HCT116 (cell line): ENCODE data around the gene KMT2B. TPM values are rescaled to one million over a fixed set of nuclear protein-coding genes. Genes with fewer than 3 reads are reported as not detected.

Source experiments
- ATAC-seq: fragments of 200-7000 bp; cut with Tn5 transposase; 2 replicates; pipeline ENCODE4 v1.9.1; 2020; ENCODE audit warnings: mild to moderate bottlenecking, moderate library complexity
- BruUV-seq: library from RNA; stranded (reverse); fragments of 400-500 nt; replicated peaks from 2 replicates; lab custom pipeline; 2021; lab: Mats Ljungman, UMichigan
- CTCF ChIA-PET: fragments of 300-600 bp; sonication (Branson Sonifier 250); formaldehyde crosslinking; loops from one replicate; lab custom pipeline; 2021; ENCODE audit warnings: antibody characterized with exemption; lab: Charles Lee
- POLR2A ChIA-PET: fragments of 300-600, 350-600 bp; sonication (Branson Sonifier 250); formaldehyde crosslinking; loops from one replicate; lab custom pipeline; 2021; ENCODE audit warnings: antibody characterized with exemption; lab: Charles Lee
- RAD21 ChIA-PET, 2 experiments: fragments of 300-600 bp; sonication (Branson Sonifier 250); formaldehyde crosslinking; loops; one replicate each; lab custom pipeline; 2023; ENCODE audit warnings: low total read pairs in 2 of 2; ENCODE audit not compliant: uncharacterized antibody in 2 of 2, unreplicated experiment in 2 of 2, low non-redundant PET in 1 of 2; lab: Charles Lee
- DNase-seq: peaks from one replicate; pipeline ENCODE4 v3.0.0-alpha.2; 2010; ENCODE audit warnings: low read depth, low spot score
- H2AFZ ChIP-seq: fragments of 200-600 bp; shearing (Covaris generic), sonication (generic); 2 replicates; pipeline ENCODE4 v1.6.1; 2017; ENCODE audit warnings: low read depth, mixed run types, mixed read lengths, antibody characterized with exemption, low read length; ENCODE audit not compliant: poor library complexity, severe bottlenecking
- H3K27ac ChIP-seq: 2 replicates; pipeline ENCODE4 v1.5.1; 2012; ENCODE audit warnings: low read depth, low read length
- H3K27me3 ChIP-seq: fragments of 200-600 bp; sonication (generic); 2 replicates; pipeline ENCODE4 v1.6.1; 2016; ENCODE audit warnings: mixed run types, low read length, mixed read lengths; ENCODE audit not compliant: insufficient read depth
- H3K36me3 ChIP-seq, 2 experiments: fragments of 200-500 bp in 1 of 2; fragments of 200-600 bp in 1 of 2; sonication (Bioruptor generic) in 1 of 2; sonication (generic) in 1 of 2; 2 replicates each; pipeline versions ENCODE4 v1.5.1 to v1.6.1; 2014 to 2016; ENCODE audit warnings: low read length in 2 of 2, inconsistent platforms in 1 of 2, mixed read lengths in 1 of 2, mixed run types in 1 of 2; ENCODE audit not compliant: insufficient read depth in 2 of 2, control insufficient read depth in 1 of 2
- H3K4me1 ChIP-seq, 2 experiments: fragments of 200-600 bp in 1 of 2; sonication (generic) in 1 of 2; 2 replicates each; pipeline versions ENCODE4 v1.5.1 to v1.6.1; 2012 to 2017; ENCODE audit warnings: low read length in 2 of 2, inconsistent platforms in 1 of 2, mild to moderate bottlenecking in 1 of 2, mixed read lengths in 1 of 2, mixed run types in 1 of 2, moderate library complexity in 1 of 2; ENCODE audit not compliant: insufficient read depth in 2 of 2, control insufficient read depth in 1 of 2
- H3K4me2 ChIP-seq: fragments of 200-600 bp; sonication (generic); 2 replicates; pipeline ENCODE4 v1.6.1; 2017; ENCODE audit warnings: mixed run types, low read length, mixed read lengths
- H3K4me3 ChIP-seq, 2 experiments: fragments of 200-600 bp in 1 of 2; sonication (generic) in 1 of 2; replicated peaks in 1 of 2; 2 replicates each; pipeline ENCODE4 v1.5.1; 2011 to 2016; ENCODE audit warnings: low read length in 2 of 2, control low read depth in 1 of 2, low read depth in 1 of 2, mild to moderate bottlenecking in 1 of 2, mixed read lengths in 1 of 2, mixed run types in 1 of 2
- H3K79me2 ChIP-seq: fragments of 200-600 bp; sonication (generic); 2 replicates; pipeline ENCODE4 v1.6.1; 2017; ENCODE audit warnings: mild to moderate bottlenecking, mixed run types, low read length, moderate library complexity, mixed read lengths; ENCODE audit not compliant: insufficient read depth
- H3K9ac ChIP-seq: fragments of 200-600 bp; sonication (generic); 2 replicates; pipeline ENCODE4 v1.6.1; 2016; ENCODE audit warnings: low read length, mixed read lengths
- H3K9me2 ChIP-seq: fragments of 200-600 bp; sonication (generic), shearing (Covaris generic); 2 replicates; pipeline ENCODE4 v1.6.1; 2017; ENCODE audit warnings: mixed run types, mild to moderate bottlenecking, moderate library complexity; ENCODE audit not compliant: insufficient read depth
- H3K9me3 ChIP-seq, 2 experiments: fragments of 200-500 bp in 1 of 2; fragments of 200-600 bp in 1 of 2; sonication (Bioruptor generic) in 1 of 2; sonication (generic) in 1 of 2; 2 replicates each; pipeline ENCODE4 v1.6.1; 2014 to 2017; ENCODE audit warnings: low read length in 2 of 2, mixed read lengths in 2 of 2, inconsistent platforms in 1 of 2, low read depth in 1 of 2, mild to moderate bottlenecking in 1 of 2, mixed run types in 1 of 2, moderate library complexity in 1 of 2; ENCODE audit not compliant: control insufficient read depth in 1 of 2, insufficient read depth in 1 of 2
- H4K20me1 ChIP-seq: fragments of 200-600 bp; sonication (generic), shearing (Covaris generic); 2 replicates; pipeline ENCODE4 v1.6.1; 2017; ENCODE audit warnings: mixed run types, mild to moderate bottlenecking, moderate library complexity; ENCODE audit not compliant: insufficient read depth
- CTCF ChIP-seq, 3 experiments: fragments of 200-600 bp in 1 of 3; sonication (generic) in 1 of 3; IDR thresholded peaks in 2 of 3; conservative IDR thresholded peaks in 1 of 3; 2 replicates each; pipeline ENCODE4 v1.5.1; 2012 to 2017; ENCODE audit warnings: low read depth in 2 of 3, low read length in 2 of 3, antibody characterized with exemption in 1 of 3, borderline replicate concordance in 1 of 3, control low read depth in 1 of 3, mild to moderate bottlenecking in 1 of 3, mixed read lengths in 1 of 3, mixed run types in 1 of 3, moderate library complexity in 1 of 3; ENCODE audit not compliant: insufficient read depth in 1 of 3
- EZH2 ChIP-seq: fragments of 200-600 bp; sonication (generic); IDR thresholded peaks from 2 replicates; pipeline ENCODE4 v1.6.1; 2017; ENCODE audit warnings: antibody characterized with exemption, mixed run types
- EZH2phosphoT487 ChIP-seq: fragments of 200-600 bp; IDR thresholded peaks from 2 replicates; pipeline ENCODE4 v1.6.1; 2018; ENCODE audit warnings: antibody characterized with exemption, borderline replicate concordance
- FOSL1 ChIP-seq: IDR thresholded peaks from 2 replicates; pipeline ENCODE4 v1.6.1; 2012; ENCODE audit warnings: low read depth
- POLR2AphosphoS5 ChIP-seq: IDR thresholded peaks from 2 replicates; pipeline ENCODE4 v1.6.1; 2011; ENCODE audit warnings: mild to moderate bottlenecking, low read depth, low read length, moderate library complexity
- SP1 ChIP-seq: IDR thresholded peaks from 2 replicates; pipeline ENCODE4 v1.6.1; 2012; ENCODE audit warnings: low read depth
- SRF ChIP-seq: IDR thresholded peaks from 2 replicates; pipeline ENCODE4 v1.6.1; 2012; ENCODE audit warnings: low read depth
- YY1 ChIP-seq: IDR thresholded peaks from 2 replicates; pipeline ENCODE4 v1.6.1; 2011; ENCODE audit warnings: low read length, low read depth, moderate library complexity, mild to moderate bottlenecking; ENCODE audit not compliant: insufficient replicate concordance; ENCODE audit errors: extremely low read depth
- ZNF274 ChIP-seq: fragments of 200-500 bp; sonication (Bioruptor generic); IDR thresholded peaks from 2 replicates; pipeline ENCODE4 v1.6.1; 2014; ENCODE audit warnings: mild to moderate bottlenecking, low read depth, low read length, inconsistent platforms
- intact Hi-C: fragments of 100-400 bp; cut with micrococcal nuclease; formaldehyde crosslinking; loops from 2 replicates; pipeline ENCODE4 v1.10.0; 2022
- total RNA-seq: library from RNA; stranded (reverse); gene quantifications from one replicate; pipeline ENCODE4 v1.2.1, GENCODE V29; 2021; ENCODE audit not compliant: unreplicated experiment
- TF ChIP-seq, protein P1 (sequence below): IDR thresholded peaks from 2 replicates; pipeline ENCODE4 v1.6.1; 2012
- TF ChIP-seq, protein P2 (sequence below): IDR thresholded peaks from 2 replicates; pipeline ENCODE4 v1.6.1; 2011; ENCODE audit warnings: mild to moderate bottlenecking, low read length, moderate library complexity; ENCODE audit not compliant: insufficient replicate concordance; ENCODE audit errors: extremely low read depth

The KMT2B gene
- total RNA-seq, 1 experiment from 2014 or later = 29.9 TPM

DNA sequence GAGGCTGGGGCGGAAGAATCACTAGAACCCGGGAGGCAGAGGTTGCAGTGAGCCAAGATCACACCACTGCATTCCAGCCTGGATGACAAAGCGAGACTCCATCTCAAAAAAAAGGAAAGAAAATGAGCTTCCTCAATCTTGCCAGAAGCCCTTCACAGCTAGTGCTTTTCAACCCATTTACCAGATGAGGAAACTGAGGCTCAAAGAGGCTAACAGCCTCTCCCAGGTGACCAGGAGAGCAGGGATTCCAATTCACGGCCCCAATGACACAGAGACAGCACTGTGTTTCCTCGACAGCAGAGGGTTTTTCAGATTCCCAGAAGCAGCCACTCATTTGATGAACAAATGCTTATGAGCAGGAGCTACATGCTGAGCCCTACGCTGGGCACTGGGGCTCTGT lies 48.2 kb upstream of the KMT2B start:
- no TSS peak for BruUV-seq
- Histone ChIP-seq H3K4me1 (peaks cover 2 to 17% of the 10 kb centered on the region in 2 experiments; a peak in 2 of 4 replicates), H3K27me3 (peaks cover 5% of the 10 kb centered on the region; the same call in 1 of the 2 replicates), H4K20me1 (no peaks in the 10 kb centered on the region), H3K27ac (no peak overlapping the region), H3K4me2 (no peak overlapping the region), H3K4me3 (no peak overlapping the region), H3K79me2 (no peaks in the 10 kb centered on the region), H3K36me3 (no peaks in the 10 kb centered on the region), H3K9ac (no peak overlapping the region), H3K9me2 (no peaks in the 10 kb centered on the region), H2AFZ (no peak overlapping the region), H3K9me3 (no peaks in the 10 kb centered on the region)
- ChIA-PET POLR2A (no interaction called here), CTCF (no interaction called here), RAD21 (no interaction called here)
- intact Hi-C loops = no loop called here
- DNase-seq (no peak), ATAC-seq (no peak)
- TF ChIP-seq EZH2phosphoT487 (no peak), EZH2 (no peak), ZNF274 (no peak), SRF (no peak), CTCF (IDR thresholded peaks at IDR 0.05 in 2 of 3, conservative IDR thresholded peaks at IDR 0.05 in 1 of 3; ENCODE audit: borderline replicate concordance in 1 of 3, insufficient read depth in 1 of 3, low read depth in 2 of 3, low read length in 2 of 3) (no peak), SP1 (no peak), FOSL1 (no peak), YY1 (no peak), POLR2AphosphoS5 (no peak)
- TF ChIP-seq, protein P1, sequence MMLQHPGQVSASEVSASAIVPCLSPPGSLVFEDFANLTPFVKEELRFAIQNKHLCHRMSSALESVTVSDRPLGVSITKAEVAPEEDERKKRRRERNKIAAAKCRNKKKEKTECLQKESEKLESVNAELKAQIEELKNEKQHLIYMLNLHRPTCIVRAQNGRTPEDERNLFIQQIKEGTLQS = no peak
- TF ChIP-seq, protein P2, sequence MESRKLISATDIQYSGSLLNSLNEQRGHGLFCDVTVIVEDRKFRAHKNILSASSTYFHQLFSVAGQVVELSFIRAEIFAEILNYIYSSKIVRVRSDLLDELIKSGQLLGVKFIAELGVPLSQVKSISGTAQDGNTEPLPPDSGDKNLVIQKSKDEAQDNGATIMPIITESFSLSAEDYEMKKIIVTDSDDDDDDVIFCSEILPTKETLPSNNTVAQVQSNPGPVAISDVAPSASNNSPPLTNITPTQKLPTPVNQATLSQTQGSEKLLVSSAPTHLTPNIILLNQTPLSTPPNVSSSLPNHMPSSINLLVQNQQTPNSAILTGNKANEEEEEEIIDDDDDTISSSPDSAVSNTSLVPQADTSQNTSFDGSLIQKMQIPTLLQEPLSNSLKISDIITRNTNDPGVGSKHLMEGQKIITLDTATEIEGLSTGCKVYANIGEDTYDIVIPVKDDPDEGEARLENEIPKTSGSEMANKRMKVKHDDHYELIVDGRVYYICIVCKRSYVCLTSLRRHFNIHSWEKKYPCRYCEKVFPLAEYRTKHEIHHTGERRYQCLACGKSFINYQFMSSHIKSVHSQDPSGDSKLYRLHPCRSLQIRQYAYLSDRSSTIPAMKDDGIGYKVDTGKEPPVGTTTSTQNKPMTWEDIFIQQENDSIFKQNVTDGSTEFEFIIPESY = no peak
